Measurements from ENCODE around the gene LRMDA.

The LRMDA gene

DNA sequence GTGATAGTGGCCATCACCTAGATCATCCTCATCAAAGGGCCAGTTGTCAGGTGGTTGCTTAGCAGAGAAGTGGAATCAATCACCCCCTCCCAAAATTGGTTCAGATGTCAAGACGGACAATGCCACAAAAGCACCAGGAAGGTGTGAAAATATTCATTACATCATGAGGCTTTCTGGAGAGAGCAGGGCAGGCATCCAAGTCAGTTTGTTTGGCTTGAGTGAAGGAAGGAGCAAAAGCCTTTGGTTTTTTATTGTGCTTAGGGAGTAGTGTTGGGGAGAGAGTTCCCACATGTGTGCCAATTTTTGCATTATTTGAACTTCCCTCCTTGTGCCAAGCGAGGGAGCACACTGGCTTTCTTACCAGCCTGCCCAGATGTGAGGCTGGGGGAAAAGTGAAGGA lies 1082.9 kb downstream of the LRMDA start:
- Histone ChIP-seq H3K9ac (ENCODE audit: low read length) (no peak overlapping the region), H3K79me2 (ENCODE audit: insufficient read depth, low read length) (no peaks in the 10 kb centered on the region), H3K9me2 (replicated peaks; ENCODE audit: insufficient read depth, low read length) (no peaks in the 10 kb centered on the region), H2AFZ (ENCODE audit: low read depth, low read length, severe bottlenecking) (no peak overlapping the region), H4K20me1 (ENCODE audit: low read depth, low read length) (no peaks in the 10 kb centered on the region), H3K27me3 (ENCODE audit: low read length) (no peaks in the 10 kb centered on the region), H3F3A (ENCODE audit: insufficient read depth) (no peaks in the 10 kb centered on the region), H3K27ac (ENCODE audit: low read depth, low read length) (no peak overlapping the region), H3K36me3 (ENCODE audit: low read length) (no peaks in the 10 kb centered on the region), H3K4me2 (ENCODE audit: low read depth, low read length, poor library complexity, severe bottlenecking) (no peak overlapping the region), H3K4me3 (ENCODE audit: insufficient read depth, low read length, poor library complexity, severe bottlenecking) (no peak overlapping the region), H3K9me3 (ENCODE audit: insufficient read depth, low read length) (no peaks in the 10 kb centered on the region)
- TF ChIP-seq, protein P1, sequence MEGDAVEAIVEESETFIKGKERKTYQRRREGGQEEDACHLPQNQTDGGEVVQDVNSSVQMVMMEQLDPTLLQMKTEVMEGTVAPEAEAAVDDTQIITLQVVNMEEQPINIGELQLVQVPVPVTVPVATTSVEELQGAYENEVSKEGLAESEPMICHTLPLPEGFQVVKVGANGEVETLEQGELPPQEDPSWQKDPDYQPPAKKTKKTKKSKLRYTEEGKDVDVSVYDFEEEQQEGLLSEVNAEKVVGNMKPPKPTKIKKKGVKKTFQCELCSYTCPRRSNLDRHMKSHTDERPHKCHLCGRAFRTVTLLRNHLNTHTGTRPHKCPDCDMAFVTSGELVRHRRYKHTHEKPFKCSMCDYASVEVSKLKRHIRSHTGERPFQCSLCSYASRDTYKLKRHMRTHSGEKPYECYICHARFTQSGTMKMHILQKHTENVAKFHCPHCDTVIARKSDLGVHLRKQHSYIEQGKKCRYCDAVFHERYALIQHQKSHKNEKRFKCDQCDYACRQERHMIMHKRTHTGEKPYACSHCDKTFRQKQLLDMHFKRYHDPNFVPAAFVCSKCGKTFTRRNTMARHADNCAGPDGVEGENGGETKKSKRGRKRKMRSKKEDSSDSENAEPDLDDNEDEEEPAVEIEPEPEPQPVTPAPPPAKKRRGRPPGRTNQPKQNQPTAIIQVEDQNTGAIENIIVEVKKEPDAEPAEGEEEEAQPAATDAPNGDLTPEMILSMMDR (IDR thresholded peaks at IDR 0.05; ENCODE audit: insufficient read depth, low read length, poor library complexity, severe bottlenecking): no peak
- no peak for TF ChIP-seq EZH2phosphoT487 (conservative IDR thresholded peaks at IDR 0.05; ENCODE audit: low read length)

DNA sequence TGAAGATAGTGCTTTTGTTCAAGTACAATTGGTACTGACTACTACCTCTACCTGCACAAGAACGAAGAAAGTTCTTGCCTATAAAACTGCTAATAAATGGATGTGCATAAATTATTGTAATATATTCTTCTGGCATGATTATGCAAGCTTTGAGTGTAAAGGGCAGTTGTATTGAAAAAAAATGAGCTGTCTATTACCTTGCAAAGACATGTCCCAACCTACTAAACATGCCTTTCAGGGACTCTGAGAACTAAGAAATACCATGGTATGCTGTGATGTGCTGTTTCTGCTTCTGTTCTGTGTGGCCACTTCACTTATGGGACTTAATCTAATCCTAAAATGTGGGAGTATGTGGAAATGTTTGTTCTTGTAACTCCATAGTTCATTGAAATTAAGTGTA lies 1083.4 kb downstream of the LRMDA start:
- no peaks in the 10 kb centered on the region for H3K9me3 ChIP-seq (ENCODE audit: insufficient read depth, low read length)
- no peak overlapping the region for H3K4me2 ChIP-seq (ENCODE audit: low read depth, low read length, poor library complexity, severe bottlenecking)
- H3K9me2 ChIP-seq (replicated peaks; ENCODE audit: insufficient read depth, low read length): no peaks in the 10 kb centered on the region
- H3K9ac ChIP-seq (ENCODE audit: low read length): no peak overlapping the region
- no peak for TF ChIP-seq EZH2phosphoT487 (conservative IDR thresholded peaks at IDR 0.05; ENCODE audit: low read length)
- TF ChIP-seq, protein P1 (IDR thresholded peaks at IDR 0.05; ENCODE audit: insufficient read depth, low read length, poor library complexity, severe bottlenecking): no peak
- H3K27me3 ChIP-seq (ENCODE audit: low read length): no peaks in the 10 kb centered on the region
- no peak overlapping the region for H3K4me3 ChIP-seq (ENCODE audit: insufficient read depth, low read length, poor library complexity, severe bottlenecking)
- H3K36me3 ChIP-seq (ENCODE audit: low read length): no peaks in the 10 kb centered on the region
- no peak overlapping the region for H2AFZ ChIP-seq (ENCODE audit: low read depth, low read length, severe bottlenecking)
- H3K79me2 ChIP-seq (ENCODE audit: insufficient read depth, low read length): no peaks in the 10 kb centered on the region
- H3K27ac ChIP-seq (ENCODE audit: low read depth, low read length): no peak overlapping the region
- H4K20me1 ChIP-seq (ENCODE audit: low read depth, low read length): no peaks in the 10 kb centered on the region
- H3F3A ChIP-seq (ENCODE audit: insufficient read depth): no peaks in the 10 kb centered on the region

DNA sequence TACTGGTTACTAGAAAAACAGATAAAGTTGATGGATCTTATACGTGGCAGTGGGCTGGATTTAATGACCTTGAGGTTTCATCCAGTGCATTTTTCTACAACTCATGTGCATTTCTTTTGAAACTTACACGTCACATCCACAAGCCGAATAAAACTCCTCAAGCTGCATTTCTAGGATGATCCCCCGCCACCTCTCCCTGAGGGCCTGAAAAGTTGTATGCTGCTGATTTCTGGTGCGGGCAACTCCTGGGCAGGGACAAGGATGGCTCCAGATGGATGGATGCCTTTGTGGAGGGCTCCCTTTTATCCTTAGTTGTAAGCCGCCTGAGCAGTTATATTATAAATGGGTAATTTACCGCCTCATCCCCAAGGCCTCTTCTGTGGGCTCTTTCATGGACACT lies 1091.1 kb downstream of the LRMDA start:
- Histone ChIP-seq H3K9me2 (replicated peaks; ENCODE audit: insufficient read depth, low read length) (no peaks in the 10 kb centered on the region), H3F3A (ENCODE audit: insufficient read depth) (no peaks in the 10 kb centered on the region), H3K4me3 (ENCODE audit: insufficient read depth, low read length, poor library complexity, severe bottlenecking) (no peak overlapping the region), H3K9me3 (ENCODE audit: insufficient read depth, low read length) (no peaks in the 10 kb centered on the region), H4K20me1 (ENCODE audit: low read depth, low read length) (0 out of 2 replicates have a peak, but pooled peaks cover 3% of the 10 kb centered on the region), H3K36me3 (ENCODE audit: low read length) (no peaks in the 10 kb centered on the region), H3K9ac (ENCODE audit: low read length) (no peak overlapping the region), H3K4me2 (ENCODE audit: low read depth, low read length, poor library complexity, severe bottlenecking) (no peak overlapping the region), H3K79me2 (ENCODE audit: insufficient read depth, low read length) (no peaks in the 10 kb centered on the region), H3K27me3 (ENCODE audit: low read length) (no peaks in the 10 kb centered on the region), H2AFZ (ENCODE audit: low read depth, low read length, severe bottlenecking) (no peak overlapping the region), H3K27ac (ENCODE audit: low read depth, low read length) (no peak overlapping the region)
- TF ChIP-seq, protein P1 (IDR thresholded peaks at IDR 0.05; ENCODE audit: insufficient read depth, low read length, poor library complexity, severe bottlenecking): no peak
- no peak for TF ChIP-seq EZH2phosphoT487 (conservative IDR thresholded peaks at IDR 0.05; ENCODE audit: low read length)

Measured in SU-DHL-6 (cell line).